Measurements from ENCODE around the gene P2RY14.

The P2RY14 gene

GRCh38 chr3:151283907-151284461 is 5.6 kb upstream of the P2RY14 start:
- no peak for TF ChIP-seq ZNF274 (IDR thresholded peaks at IDR 0.05; ENCODE audit: low read depth, low read length)
- H3K4me3 ChIP-seq (ENCODE audit: low read length) = no peak overlapping the region

GRCh38 chr3:151283387-151283786 is 5.0 kb upstream of the P2RY14 start:
- no peak overlapping the region for H3K4me3 ChIP-seq (ENCODE audit: low read length)
- no peak for TF ChIP-seq ZNF274 (IDR thresholded peaks at IDR 0.05; ENCODE audit: low read depth, low read length)

GRCh38 chr3:151282921-151283320 is 4.6 kb upstream of the P2RY14 start:
- TF ChIP-seq ZNF274 (IDR thresholded peaks at IDR 0.05; ENCODE audit: low read depth, low read length) = no peak

GRCh38 chr3:151281671-151282324 is 3.5 kb upstream of the P2RY14 start:
- H3K4me3 ChIP-seq (ENCODE audit: low read length) = no peak overlapping the region
- no peak for TF ChIP-seq ZNF274 (IDR thresholded peaks at IDR 0.05; ENCODE audit: low read depth, low read length)

More at GRCh38 chr3:151282921-151283320, 4.6 kb upstream of the P2RY14 start:
- no peak overlapping the region for H3K4me3 ChIP-seq (ENCODE audit: low read length)

DNA sequence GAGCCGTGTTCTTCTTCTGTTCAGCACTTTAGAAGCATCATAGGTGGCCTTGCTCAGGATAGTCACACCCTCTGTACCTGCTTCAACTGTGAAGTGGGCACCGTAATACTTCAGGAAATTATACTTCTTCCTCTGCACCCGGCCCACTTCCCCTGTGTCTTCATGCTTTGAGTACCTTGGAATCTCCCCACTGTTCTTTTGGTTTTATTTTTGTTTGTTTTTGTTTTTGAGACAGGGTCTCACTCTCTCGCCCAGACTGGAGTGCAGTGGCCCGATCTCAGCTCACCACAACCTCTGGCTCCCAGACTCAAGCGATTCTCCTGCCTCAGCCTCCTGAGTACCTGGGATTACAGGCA is 1.7 kb downstream of the P2RY14 start:
- TF ChIP-seq ZNF274 (IDR thresholded peaks at IDR 0.05; ENCODE audit: low read depth, low read length) = no peak
- no peak overlapping the region; the same call in 1 of the 2 replicates for H3K4me3 ChIP-seq (ENCODE audit: low read length)

DNA sequence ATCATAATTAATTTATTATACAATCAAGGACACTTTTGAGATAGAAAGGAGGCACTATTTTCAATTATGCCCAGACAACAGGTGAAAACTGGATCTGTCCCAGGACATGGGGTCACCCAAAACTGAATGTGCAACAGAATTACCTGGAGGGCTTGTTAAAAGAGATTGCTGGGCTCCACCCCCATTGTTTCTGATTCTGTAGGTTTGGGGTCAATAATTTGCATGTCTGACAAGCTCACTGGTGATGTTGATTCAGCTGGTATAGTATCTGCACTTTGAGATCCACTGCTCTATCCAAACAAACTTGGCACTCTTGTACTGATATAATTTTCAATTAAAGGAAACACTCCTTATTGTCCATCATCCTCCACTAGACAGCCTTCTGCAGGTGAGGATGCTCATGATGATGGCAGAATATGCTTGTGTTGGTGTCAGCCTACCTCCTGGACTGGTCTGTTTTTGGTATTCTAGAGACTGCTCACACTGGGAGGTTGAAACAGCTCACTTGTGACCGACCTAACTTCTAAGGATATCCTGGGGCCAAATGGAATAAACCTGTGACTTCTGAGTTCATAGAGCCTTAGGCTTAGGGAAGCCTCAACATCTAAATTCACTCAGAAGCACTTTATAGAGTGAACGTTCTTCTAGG is 2.2 kb downstream of the P2RY14 start:
- no peak for TF ChIP-seq ZNF274 (IDR thresholded peaks at IDR 0.05; ENCODE audit: low read depth, low read length)
- no peak overlapping the region; the same call in 1 of the 2 replicates for H3K4me3 ChIP-seq (ENCODE audit: low read length)

DNA sequence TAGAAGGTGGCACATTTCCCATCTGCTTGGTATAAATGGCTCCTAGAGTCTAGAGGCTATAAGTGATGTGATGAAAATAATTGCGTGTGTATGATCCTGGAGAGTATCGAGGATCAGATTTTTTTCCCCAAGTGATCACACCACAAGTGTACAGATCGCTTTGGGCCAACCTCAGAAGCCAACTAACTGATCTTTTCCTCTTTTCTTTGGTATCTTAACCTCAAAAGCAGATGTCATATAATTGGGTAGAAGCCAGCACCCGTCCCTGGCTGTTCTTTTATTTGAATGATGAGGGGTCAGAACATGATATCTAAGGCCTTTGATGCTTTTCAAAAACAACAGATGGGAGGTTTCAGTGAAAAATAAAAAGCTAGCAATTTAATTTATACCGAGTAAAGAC is 3.3 kb downstream of the P2RY14 start:
- TF ChIP-seq ZNF274 (IDR thresholded peaks at IDR 0.05; ENCODE audit: low read depth, low read length) = no peak
- no peak overlapping the region for H3K4me3 ChIP-seq (ENCODE audit: low read length)

GRCh38 chr3:151269631-151270030 is 8.7 kb downstream of the P2RY14 start:
- no peak for TF ChIP-seq ZNF274 (IDR thresholded peaks at IDR 0.05; ENCODE audit: low read depth, low read length)
- H3K4me3 ChIP-seq (ENCODE audit: low read length) = no peak overlapping the region

DNA sequence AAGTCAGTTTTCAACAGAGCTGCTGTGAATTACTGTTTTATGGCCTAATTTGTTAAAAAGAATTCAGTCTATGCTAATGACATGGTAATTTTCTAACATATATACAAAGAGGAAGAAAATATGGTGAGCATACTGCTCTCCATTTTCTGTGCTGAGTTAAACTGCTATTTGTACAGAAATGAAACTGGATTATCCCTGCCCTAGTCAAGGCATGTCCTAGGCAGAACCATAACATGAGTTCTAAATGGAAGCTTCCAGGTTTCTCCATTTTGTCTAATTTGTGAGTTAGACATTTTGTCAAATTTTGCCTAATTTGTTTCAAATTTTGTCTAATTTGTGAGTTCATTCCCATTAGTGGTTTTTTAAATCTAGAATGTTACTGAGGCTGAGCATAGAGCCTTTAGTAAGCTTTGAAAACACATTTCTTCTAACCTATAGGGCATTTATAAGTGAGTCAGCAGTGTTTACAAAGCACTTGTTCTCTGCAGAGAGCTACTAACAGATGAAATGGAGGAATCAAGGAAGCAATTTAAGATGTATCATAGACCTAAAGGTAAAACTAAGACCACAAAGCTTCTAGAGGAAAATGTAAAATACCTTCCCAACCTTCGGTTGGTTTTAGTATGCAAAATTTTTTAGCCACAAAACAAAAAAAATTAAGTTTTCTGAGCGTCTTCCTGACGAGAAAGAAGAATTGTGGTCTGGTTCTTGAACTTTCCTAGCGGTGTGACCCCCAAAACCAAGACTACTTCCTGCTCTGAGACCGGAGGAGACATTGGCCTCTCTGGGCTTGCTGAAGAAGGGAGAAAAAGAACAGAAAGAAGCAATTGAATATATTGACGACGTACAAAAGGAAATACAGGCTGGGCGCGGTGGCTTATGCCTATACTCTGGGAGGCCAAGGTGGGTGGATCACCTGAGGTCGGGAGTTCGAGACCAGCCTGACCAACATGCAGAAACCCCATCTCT is 9.8 kb downstream of the P2RY14 start:
- H3K4me3 ChIP-seq (ENCODE audit: low read length) = no peak overlapping the region; the same call in 1 of the 2 replicates
- TF ChIP-seq ZNF274 (IDR thresholded peaks at IDR 0.05; ENCODE audit: low read depth, low read length) = no peak

- H3K4me3 ChIP-seq (ENCODE audit: low read length) = no peak overlapping the region
- no peak for TF ChIP-seq ZNF274 (IDR thresholded peaks at IDR 0.05; ENCODE audit: low read depth, low read length)
These were observed 11.3 kb downstream of the P2RY14 start for GRCh38 chr3:151267066-151267465.

DNA sequence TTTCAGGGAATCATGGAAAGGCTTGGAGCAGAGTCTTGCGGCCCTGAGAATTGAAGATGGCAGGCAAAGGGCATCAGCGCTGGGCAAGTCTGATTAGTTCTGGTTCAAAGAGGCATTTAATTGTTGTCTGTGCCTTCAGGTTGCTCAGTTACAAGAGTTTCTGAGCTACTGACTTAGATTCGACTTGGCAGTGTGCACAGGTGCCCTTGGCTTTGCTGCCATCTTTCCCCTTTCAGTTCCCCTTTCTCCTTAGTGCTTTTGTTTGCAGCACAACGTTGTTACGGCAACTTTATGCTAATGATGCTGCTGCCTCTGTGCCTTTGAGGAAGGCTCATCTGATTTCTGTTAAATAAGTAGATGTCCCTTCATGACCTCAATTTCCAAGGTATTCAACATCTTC is 12.5 kb downstream of the P2RY14 start:
- H3K4me3 ChIP-seq (ENCODE audit: low read length) = no peak overlapping the region
- TF ChIP-seq ZNF274 (IDR thresholded peaks at IDR 0.05; ENCODE audit: low read depth, low read length) = no peak

DNA sequence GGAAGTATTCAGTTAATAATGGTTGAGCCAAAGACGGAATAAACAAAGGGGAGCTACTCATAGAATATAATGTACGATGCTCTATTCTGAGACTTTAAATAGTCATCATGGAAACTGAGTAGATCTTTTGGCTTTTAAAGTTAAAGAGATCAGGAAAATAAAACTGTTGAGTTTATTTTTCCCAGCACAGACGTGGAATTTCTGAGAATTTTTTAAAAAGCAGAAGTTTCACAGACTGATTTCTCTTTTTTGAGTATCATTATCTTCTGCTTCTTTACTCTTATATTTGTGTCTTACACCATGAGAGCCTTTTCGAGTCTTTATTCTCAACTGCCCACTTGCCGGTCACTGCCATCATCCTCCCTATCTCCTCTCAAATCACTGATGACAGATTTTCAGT is 13.2 kb downstream of the P2RY14 start:
- no peak overlapping the region for H3K4me3 ChIP-seq (ENCODE audit: low read length)
- TF ChIP-seq ZNF274 (IDR thresholded peaks at IDR 0.05; ENCODE audit: low read depth, low read length) = no peak

DNA sequence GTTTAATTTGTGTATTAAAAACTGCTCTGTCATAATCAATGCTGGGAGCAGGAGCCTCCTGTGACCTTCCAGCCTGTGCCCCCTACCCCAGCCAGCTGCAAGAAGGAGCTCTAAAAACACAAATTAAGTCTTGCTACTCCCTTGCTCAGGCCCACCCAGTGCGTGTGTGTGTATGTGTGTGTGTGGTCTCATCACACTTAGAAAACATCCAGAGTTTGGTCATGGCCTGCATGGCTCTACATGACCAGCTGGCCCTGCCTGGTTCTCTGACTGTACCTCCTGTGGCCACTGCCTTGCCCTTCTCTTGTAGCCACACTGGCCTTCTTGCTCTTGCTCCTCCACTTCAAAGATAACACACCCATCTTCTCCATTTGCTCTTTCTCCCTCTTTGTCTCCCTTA is 13.7 kb downstream of the P2RY14 start:
- TF ChIP-seq ZNF274 (IDR thresholded peaks at IDR 0.05; ENCODE audit: low read depth, low read length) = no peak
- no peak overlapping the region for H3K4me3 ChIP-seq (ENCODE audit: low read length)

- H3K4me3 ChIP-seq (ENCODE audit: low read length) = no peak overlapping the region
- no peak for TF ChIP-seq ZNF274 (IDR thresholded peaks at IDR 0.05; ENCODE audit: low read depth, low read length)
These were observed 15.3 kb downstream of the P2RY14 start for GRCh38 chr3:151262871-151263525.
